PC-3 (cell line): Measurements from ENCODE around the gene RP9.

Experiments used
- CTCF ChIP-seq: fragments of 300-600 bp; sonication (generic); conservative IDR thresholded peaks from 2 replicates; pipeline ENCODE4 v1.5.1; 2017; ENCODE audit warnings: antibody characterized with exemption, low read depth, mild to moderate bottlenecking, low read length
- EZH2 ChIP-seq: fragments of 300-600 bp; sonication (generic); IDR thresholded peaks from one replicate; pipeline ENCODE4 v1.6.1; 2017; ENCODE audit warnings: antibody characterized with exemption, mild to moderate bottlenecking, low read length; ENCODE audit not compliant: unreplicated experiment
- EZH2phosphoT487 ChIP-seq: fragments of 300-600 bp; sonication (generic); IDR thresholded peaks from 2 replicates; pipeline ENCODE4 v1.6.1; 2018; ENCODE audit warnings: mild to moderate bottlenecking, antibody characterized with exemption, low read length, borderline replicate concordance

- TF ChIP-seq CTCF (no peak), EZH2 (no peak), EZH2phosphoT487 (no peak)
Observed at GRCh38 chr7:33089142-33089541, 20.1 kb downstream of the RP9 start.
